Endothelial cell of umbilical vein (primary cell): ENCODE results near the gene PHLPP1. TPM values are rescaled to one million over a fixed set of nuclear protein-coding genes. Genes with fewer than 3 reads are reported as not detected.

ENCODE experiments used
- BruUV-seq: library from RNA; stranded (reverse); fragments of 400-500 nt; replicated peaks from 2 replicates; lab custom pipeline; 2021; lab: Mats Ljungman, UMichigan
- CTCF ChIA-PET: fragments of 300-600, 350-600 bp; sonication (Branson Sonifier 250); formaldehyde crosslinking; loops from one replicate; lab custom pipeline; 2021; ENCODE audit warnings: antibody characterized with exemption, inconsistent platforms; lab: Charles Lee
- POLR2A ChIA-PET: fragments of 300-600, 350-600 bp; sonication (Branson Sonifier 250); formaldehyde crosslinking; loops from one replicate; lab custom pipeline; 2021; ENCODE audit warnings: antibody characterized with exemption, inconsistent platforms; lab: Charles Lee
- DNase-seq: peaks from one replicate; pipeline ENCODE4 v3.0.0-alpha.2; 2011; ENCODE audit warnings: low read depth, low spot score
- FAIRE-seq: peaks from 2 replicates; lab custom pipeline; 2011; peaks lifted over from hg19 to GRCh38; lab: Jason Lieb, UNC
- H2AFZ ChIP-seq: 2 replicates; pipeline ENCODE4 v1.6.0; 2012; ENCODE audit warnings: low read depth, low read length, control low read depth, inconsistent platforms
- H3K27ac ChIP-seq: 2 replicates; pipeline ENCODE4 v1.5.1; 2011; ENCODE audit warnings: low read depth, mild to moderate bottlenecking, control low read depth, low read length, moderate library complexity; ENCODE audit not compliant: insufficient read depth
- H3K27me3 ChIP-seq, 2 experiments: 2 replicates each; pipeline versions ENCODE4 v1.6.0 to v1.6.1; 2011; ENCODE audit warnings: low read length in 2 of 2, mixed read lengths in 1 of 2; ENCODE audit not compliant: control insufficient read depth in 2 of 2, insufficient read depth in 2 of 2
- H3K36me3 ChIP-seq, 2 experiments: 2 replicates in 1 of 2; 3 replicates in 1 of 2; pipeline ENCODE4 v1.5.1; 2011; ENCODE audit warnings: low read length in 2 of 2, mild to moderate bottlenecking in 1 of 2, moderate library complexity in 1 of 2; ENCODE audit not compliant: control insufficient read depth in 2 of 2, insufficient read depth in 2 of 2; ENCODE audit errors: extremely low read depth in 1 of 2
- H3K4me1 ChIP-seq: 3 replicates; pipeline ENCODE4 v1.5.1; 2011; ENCODE audit warnings: mild to moderate bottlenecking, low read length; ENCODE audit not compliant: control insufficient read depth, insufficient read depth; ENCODE audit errors: extremely low read depth
- H3K4me2 ChIP-seq: 2 replicates; pipeline ENCODE4 v1.6.1; 2011; ENCODE audit warnings: low read length, control low read depth, mixed read lengths; ENCODE audit not compliant: insufficient read depth
- H3K4me3 ChIP-seq, 3 experiments: fragments of 200-600 bp in 1 of 3; sonication (generic), shearing (Covaris generic) in 1 of 3; replicated peaks in 1 of 3; 2 replicates each; pipeline ENCODE4 v1.5.1; 2011 to 2016; ENCODE audit warnings: control low read depth in 3 of 3, low read length in 3 of 3, mild to moderate bottlenecking in 2 of 3, inconsistent platforms in 1 of 3, low read depth in 1 of 3, moderate library complexity in 1 of 3; ENCODE audit not compliant: insufficient read depth in 1 of 3
- H3K79me2 ChIP-seq: 2 replicates; pipeline ENCODE4 v1.6.0; 2012; ENCODE audit warnings: low read length, inconsistent platforms; ENCODE audit not compliant: control insufficient read depth, insufficient read depth
- H3K9ac ChIP-seq: replicated peaks from 2 replicates; pipeline ENCODE3; 2011; ENCODE audit warnings: low read length, control low read depth; ENCODE audit not compliant: insufficient read depth; ENCODE audit errors: extremely low read depth
- H3K9me1 ChIP-seq: replicated peaks from 3 replicates; pipeline ENCODE4 v1.6.0; 2011; ENCODE audit warnings: mild to moderate bottlenecking, low read length; ENCODE audit not compliant: control insufficient read depth, insufficient read depth; ENCODE audit errors: extremely low read depth
- H3K9me3 ChIP-seq: replicated peaks from 2 replicates; pipeline ENCODE4 v1.5.1; 2012; ENCODE audit warnings: low read length, inconsistent platforms; ENCODE audit not compliant: control insufficient read depth, insufficient read depth
- H4K20me1 ChIP-seq: replicated peaks from 2 replicates; pipeline ENCODE3; 2011; ENCODE audit warnings: mild to moderate bottlenecking, low read length; ENCODE audit not compliant: control insufficient read depth, insufficient read depth; ENCODE audit errors: extremely low read depth
- CTCF ChIP-seq, 2 donors: IDR thresholded peaks; 1 replicate in 1 of 2; 2 replicates in 1 of 2; pipeline ENCODE4 v1.5.1; 2011; ENCODE audit warnings: low read length in 2 of 2, mild to moderate bottlenecking in 2 of 2, moderate library complexity in 2 of 2, control low read depth in 1 of 2, inconsistent platforms in 1 of 2, low read depth in 1 of 2; ENCODE audit not compliant: insufficient read depth in 1 of 2; ENCODE audit errors: extremely low read depth in 1 of 2
- EZH2 ChIP-seq: IDR thresholded peaks from 2 replicates; pipeline ENCODE4 v1.6.1; 2012; ENCODE audit warnings: borderline replicate concordance, low read depth, mild to moderate bottlenecking, moderate library complexity, low read length, inconsistent platforms; ENCODE audit not compliant: severe bottlenecking
- FOS ChIP-seq: IDR thresholded peaks from 2 replicates; pipeline ENCODE4 v1.6.1; 2011; ENCODE audit warnings: mild to moderate bottlenecking, low read length, moderate library complexity, borderline replicate concordance; ENCODE audit not compliant: insufficient read depth
- GATA2 ChIP-seq: IDR thresholded peaks from 2 replicates; pipeline ENCODE4 v1.7.0; 2011; ENCODE audit warnings: low read depth, mild to moderate bottlenecking, moderate library complexity, mixed read lengths, low read length; ENCODE audit not compliant: insufficient read length, insufficient read depth
- JUN ChIP-seq: IDR thresholded peaks from 2 replicates; pipeline ENCODE4 v1.6.1; 2011; ENCODE audit warnings: borderline replicate concordance, low read depth; ENCODE audit not compliant: insufficient read length, insufficient read depth
- MAX ChIP-seq: IDR thresholded peaks from 2 replicates; pipeline ENCODE4 v1.6.1; 2011; ENCODE audit not compliant: insufficient read depth, insufficient read length
- MYC ChIP-seq: IDR thresholded peaks from one replicate; pipeline ENCODE4 v1.6.1; 2011; ENCODE audit warnings: mild to moderate bottlenecking, low read depth, low read length
- POLR2A ChIP-seq: IDR thresholded peaks from 2 replicates; pipeline ENCODE4 v1.6.1; 2012; ENCODE audit warnings: low read depth, mild to moderate bottlenecking, control low read depth, low read length
- POLR2AphosphoS5 ChIP-seq: IDR thresholded peaks from 2 replicates; pipeline ENCODE4 v1.6.1; 2012; ENCODE audit warnings: low read depth, mild to moderate bottlenecking, control low read depth, low read length, moderate library complexity; ENCODE audit not compliant: insufficient read depth
- dilution Hi-C: fragments of 300-500 bp; cut with MboI; formaldehyde crosslinking; loops from one replicate; pipeline ENCODE4 v1.15.0; 2019; ENCODE audit warnings: low sequenced_read_pairs; ENCODE audit not compliant: extremely low pct_ligation_motif_present
- intact Hi-C: fragments of 100-400 bp; cut with micrococcal nuclease; formaldehyde crosslinking; loops from one replicate; pipeline ENCODE4 v1.10.0; 2022
- polyA plus RNA-seq, 4 experiments: library from polyadenylated mRNA; depleted of rRNA in 3 of 4; stranded (reverse) in 3 of 4; unstranded in 1 of 4; fragments of >200 nt; gene quantifications; 2 replicates each; pipeline versions ENCODE4 v1.2.1 to v1.2.3, GENCODE V29; 2011 to 2012; ENCODE audit warnings: missing spikeins in 1 of 4
- total RNA-seq: library from RNA; stranded (reverse); gene quantifications from 2 replicates; pipeline ENCODE4 v1.2.3, GENCODE V29; 2021

PHLPP1 gene
- total and polyA plus RNA-seq, 2 donors (not counting 3 experiments of a cell fraction or from before 2014, with no cell fraction given) = 4.0 to 10.8 TPM

GRCh38 chr18:62721839-62722795 is 6.8 kb downstream of the PHLPP1 start:
- Histone ChIP-seq H3K9ac (no peak overlapping the region), H3K4me2 (no peak overlapping the region), H4K20me1 (no peaks in the 10 kb centered on the region), H3K9me3 (no peaks in the 10 kb centered on the region), H3K27ac (no peak overlapping the region), H3K4me1 (peaks cover 15% of the 10 kb centered on the region), H3K79me2 (no peaks in the 10 kb centered on the region), H2AFZ (no peak overlapping the region), H3K9me1 (no peaks in the 10 kb centered on the region), H3K4me3 (no peak overlapping the region), H3K36me3 (no peaks in the 10 kb centered on the region), H3K27me3 (no peaks in the 10 kb centered on the region)
- BruUV-seq = no TSS peak
- dilution Hi-C loops (no loop called here), intact Hi-C loops (no loop called here)
- POLR2A ChIA-PET = no interaction called here
- no peak for DNase-seq
- FAIRE-seq = no peak
- CTCF ChIA-PET = interaction anchor here (0.8 kb wide), 1 partner anchor 236 kb away, joined by 4 read pairs; no protein-coding TSS in a partner anchor
- TF ChIP-seq JUN = no peak
- no peak for TF ChIP-seq POLR2A
- TF ChIP-seq FOS = no peak
- no peak for TF ChIP-seq MYC
- no peak for TF ChIP-seq GATA2
- no peak for TF ChIP-seq CTCF (IDR thresholded peaks at IDR 0.05; ENCODE audit: extremely low read depth in 1 of 2, insufficient read depth in 1 of 2, low read depth in 1 of 2, low read length in 2 of 2)
- TF ChIP-seq EZH2 = no peak
- no peak for TF ChIP-seq POLR2AphosphoS5
- no peak for TF ChIP-seq MAX
